HG03175 (cell line): ENCODE results near the gene PREX1.
"Not testable (repeated sequence)": the region's sequence is repeated elsewhere in the genome, so short reads cannot be mapped to it uniquely, and the experiment has no call there.

ENCODE experiments used
- ATAC-seq: cut with Tn5 transposase; IDR thresholded peaks from one replicate; pipeline ENCODE4 v1.9.1; 2021; ENCODE audit warnings: mild to moderate bottlenecking, moderate library complexity; ENCODE audit not compliant: unreplicated experiment

The PREX1 gene

DNA sequence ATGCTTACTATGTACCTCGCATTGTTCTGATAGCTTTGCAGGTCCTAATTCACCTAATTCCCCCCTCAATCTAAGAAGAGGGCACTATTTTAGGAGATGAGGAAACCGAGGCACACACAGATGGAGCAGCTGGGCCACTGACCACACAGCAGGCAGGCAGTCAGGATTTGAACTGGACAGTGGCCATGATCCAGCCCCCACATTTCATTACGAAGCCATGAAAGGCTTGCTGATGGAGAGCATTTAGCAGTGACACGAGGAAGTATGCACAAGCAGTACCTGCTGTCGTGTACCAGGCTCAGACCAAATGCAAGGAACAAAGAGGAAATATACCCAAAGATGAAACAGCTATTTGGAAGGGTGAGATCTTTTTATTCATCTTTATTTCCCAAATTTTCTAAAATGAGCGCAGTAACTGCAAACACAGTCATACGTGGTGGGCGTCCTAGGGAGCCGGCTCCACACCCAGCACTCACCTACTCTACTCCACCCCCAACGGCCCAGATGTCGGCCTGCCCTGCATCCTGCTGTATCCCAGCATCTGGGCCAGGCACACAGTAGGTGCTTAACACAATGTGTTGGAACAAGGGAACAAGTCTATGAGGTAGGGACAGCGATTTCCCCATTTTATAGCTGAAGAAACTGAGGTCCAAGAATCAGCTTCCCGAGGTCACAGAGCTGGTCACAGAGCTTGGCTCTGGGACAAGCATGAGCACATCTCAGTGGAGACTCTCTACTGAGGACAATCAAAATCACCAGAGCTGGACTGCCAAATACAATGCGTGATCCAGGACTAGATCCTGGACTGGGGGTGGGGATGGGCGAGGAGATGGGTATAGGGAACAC is 15.0 kb downstream of the PREX1 start:
- no peak for ATAC-seq

GRCh38 chr20:48812114-48812513 is 15.7 kb downstream of the PREX1 start:
- not testable (repeated sequence) for ATAC-seq

GRCh38 chr20:48809673-48810072 is 18.1 kb downstream of the PREX1 start:
- ATAC-seq = no peak

DNA sequence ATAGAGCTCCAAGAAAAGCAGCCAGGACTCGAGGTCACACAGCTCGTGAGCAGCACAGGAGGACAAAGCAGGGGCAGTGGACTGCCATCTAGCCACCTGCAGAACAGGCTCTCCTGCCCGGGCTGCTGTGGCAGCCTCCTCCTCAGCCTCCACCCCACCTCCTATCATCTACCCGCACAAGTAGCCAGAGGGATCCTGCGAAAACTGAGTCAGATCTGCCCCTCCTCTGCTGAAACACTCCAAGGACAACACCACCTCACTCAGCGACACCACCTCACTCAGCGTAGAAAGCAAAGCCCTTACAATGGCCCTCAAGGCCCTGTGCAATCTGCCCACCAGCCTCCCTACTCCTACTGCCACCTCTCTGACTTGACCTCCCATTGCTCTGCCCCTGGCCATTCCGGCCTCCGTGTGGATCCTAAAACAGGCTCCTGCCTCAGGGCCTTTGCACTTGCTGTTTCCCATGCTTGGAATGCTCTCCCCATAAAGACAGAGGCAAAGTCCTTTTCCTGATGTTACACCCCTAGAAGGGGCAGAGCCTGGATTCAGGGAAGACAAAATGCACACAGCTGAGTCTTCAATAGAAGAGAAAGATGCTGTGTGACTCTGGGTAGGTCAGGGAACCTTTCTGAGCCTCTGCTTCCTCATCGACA is 19.3 kb downstream of the PREX1 start:
- ATAC-seq = no peak

- no peak for ATAC-seq
Measured at GRCh38 chr20:48807586-48808381, 20.0 kb downstream of the PREX1 start.

- ATAC-seq = no peak
Measured at GRCh38 chr20:48807051-48807450, 20.7 kb downstream of the PREX1 start.

- no peak for ATAC-seq
Measured at GRCh38 chr20:48805716-48806115, 22.1 kb downstream of the PREX1 start.

GRCh38 chr20:48805286-48805685 is 22.5 kb downstream of the PREX1 start:
- no peak for ATAC-seq

GRCh38 chr20:48804300-48804980 is 23.4 kb downstream of the PREX1 start:
- ATAC-seq = no peak

- no peak for ATAC-seq
Measured at GRCh38 chr20:48803176-48804053, 24.4 kb downstream of the PREX1 start.

GRCh38 chr20:48802647-48803046 is 25.2 kb downstream of the PREX1 start:
- no peak for ATAC-seq

DNA sequence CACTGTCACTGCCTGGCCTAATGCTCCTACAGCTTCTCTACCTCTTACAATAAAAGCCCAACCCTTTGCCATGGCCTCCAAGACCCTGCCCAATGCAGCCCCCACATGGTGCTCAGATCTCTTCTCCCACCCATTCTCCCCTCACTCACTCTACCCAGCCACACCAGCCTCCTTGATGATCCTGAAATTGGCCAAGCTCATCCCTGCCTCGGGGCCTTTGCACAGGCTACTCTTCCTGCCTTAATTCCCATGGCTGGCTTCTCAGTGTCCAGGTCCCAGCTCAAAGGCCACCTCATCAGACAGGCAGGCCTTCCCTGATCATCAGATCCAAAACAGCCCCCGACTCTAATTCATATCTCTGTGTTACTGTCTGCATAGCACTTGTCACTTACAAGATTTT is 25.6 kb downstream of the PREX1 start:
- no peak for ATAC-seq

- no peak for ATAC-seq
Measured at GRCh38 chr20:48801197-48801596, 26.6 kb downstream of the PREX1 start.

GRCh38 chr20:48800177-48800576 is 27.6 kb downstream of the PREX1 start:
- ATAC-seq = no peak

- ATAC-seq = no peak
Measured at GRCh38 chr20:48799328-48800105, 28.3 kb downstream of the PREX1 start.

- no peak for ATAC-seq
Measured at GRCh38 chr20:48797850-48798747, 29.7 kb downstream of the PREX1 start.

DNA sequence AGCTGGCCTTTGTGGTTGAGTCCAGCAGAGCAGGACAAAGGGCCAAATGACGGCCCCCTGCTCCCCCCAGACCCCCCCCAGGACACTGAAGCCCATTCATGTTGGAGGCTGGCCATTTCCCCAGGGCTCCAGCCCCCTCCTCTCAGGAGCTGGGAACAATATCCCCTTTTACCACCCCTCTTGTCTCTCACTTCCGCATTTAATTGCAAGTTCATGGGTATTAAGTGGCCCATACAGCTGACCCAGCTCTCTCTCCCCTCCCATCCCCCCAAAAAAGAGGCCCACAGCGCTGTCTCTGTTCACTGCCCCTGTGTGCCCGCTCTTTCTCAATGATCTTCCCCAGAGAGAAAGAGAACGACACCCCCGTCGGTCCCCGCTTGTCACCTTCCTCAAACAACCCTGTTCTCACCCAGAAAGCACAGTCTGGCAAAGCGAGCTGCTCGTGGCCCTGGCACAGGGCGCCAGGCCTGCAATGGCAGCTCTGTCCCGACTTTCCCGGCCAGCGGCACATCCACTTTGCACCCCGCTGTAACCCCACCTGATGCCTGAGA is 30.4 kb downstream of the PREX1 start:
- ATAC-seq = no peak

DNA sequence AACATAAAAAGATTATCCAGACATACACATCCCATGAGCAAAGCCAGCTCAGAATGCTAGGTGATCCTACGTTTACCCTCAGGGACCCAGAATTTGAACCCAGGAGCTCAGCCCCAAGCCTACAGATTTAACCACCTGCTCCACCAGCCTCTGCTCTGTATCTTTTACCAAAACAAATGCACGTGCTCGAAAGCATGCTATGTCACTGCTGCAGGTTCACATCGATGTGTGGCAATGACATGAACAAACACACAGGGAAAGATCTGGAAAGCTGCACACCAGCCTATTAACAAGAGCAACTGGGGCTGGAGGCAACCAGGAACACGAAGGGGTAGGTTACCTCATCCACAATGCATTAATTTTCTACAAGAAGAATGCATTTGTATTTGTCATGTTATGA is 32.1 kb downstream of the PREX1 start:
- ATAC-seq = no peak
